DND-41 (cell line): ENCODE data around the gene SENP7.
"Not testable (repeated sequence)": the region's sequence is repeated elsewhere in the genome, so short reads cannot be mapped to it uniquely, and the experiment has no call there.

Experiments used
- ATAC-seq: fragments of 200-7000 bp; cut with Tn5 transposase; 3 replicates; pipeline ENCODE4 v1.9.1; 2021; ENCODE audit warnings: low read depth; ENCODE audit not compliant: insufficient read depth
- DNase-seq: peaks from one replicate; pipeline ENCODE4 v3.0.0-alpha.2; 2020
- H2AFZ ChIP-seq: 2 replicates; pipeline ENCODE4 v1.6.0; 2012; ENCODE audit warnings: low read depth, low read length
- H3K27ac ChIP-seq: 2 replicates; pipeline ENCODE4 v1.5.1; 2012; ENCODE audit warnings: low read length, inconsistent platforms
- H3K27me3 ChIP-seq: fragments of 200-600 bp; sonication (generic); 2 replicates; pipeline ENCODE4 v1.6.0; 2012; ENCODE audit warnings: low read length, mild to moderate bottlenecking, inconsistent platforms; ENCODE audit not compliant: insufficient read depth, poor library complexity
- H3K36me3 ChIP-seq: 2 replicates; pipeline ENCODE4 v1.5.1; 2012; ENCODE audit warnings: low read length, inconsistent platforms; ENCODE audit not compliant: insufficient read depth
- H3K4me1 ChIP-seq: 2 replicates; pipeline ENCODE4 v1.5.1; 2012; ENCODE audit warnings: mild to moderate bottlenecking, low read length; ENCODE audit not compliant: insufficient read depth
- H3K4me2 ChIP-seq: 2 replicates; pipeline ENCODE4 v1.6.0; 2012; ENCODE audit warnings: mild to moderate bottlenecking, moderate library complexity, low read length, inconsistent platforms; ENCODE audit not compliant: insufficient read depth
- H3K4me3 ChIP-seq, 2 experiments: fragments of 200-600 bp in 1 of 2; shearing (Covaris generic) in 1 of 2; 2 replicates each; pipeline ENCODE4 v1.5.1; 2012 to 2016; ENCODE audit warnings: inconsistent platforms in 2 of 2, low read length in 2 of 2, mild to moderate bottlenecking in 2 of 2, low read depth in 1 of 2, moderate library complexity in 1 of 2
- H3K79me2 ChIP-seq: 2 replicates; pipeline ENCODE4 v1.6.0; 2012; ENCODE audit warnings: low read length, inconsistent platforms; ENCODE audit not compliant: insufficient read depth
- H3K9ac ChIP-seq: 2 replicates; pipeline ENCODE4 v1.6.0; 2012; ENCODE audit warnings: low read depth, mild to moderate bottlenecking, inconsistent platforms, low read length, moderate library complexity
- H3K9me3 ChIP-seq: 2 replicates; pipeline ENCODE4 v1.5.1; 2012; ENCODE audit warnings: low read length, moderate library complexity, mild to moderate bottlenecking, inconsistent platforms; ENCODE audit not compliant: insufficient read depth, severe bottlenecking
- H4K20me1 ChIP-seq: 2 replicates; pipeline ENCODE4 v1.6.0; 2012; ENCODE audit warnings: low read length; ENCODE audit not compliant: insufficient read depth
- EZH2 ChIP-seq: IDR thresholded peaks from 3 replicates; pipeline ENCODE4 v1.6.1; 2012; ENCODE audit warnings: borderline replicate concordance, low read depth, mild to moderate bottlenecking, moderate library complexity, low read length, inconsistent platforms; ENCODE audit not compliant: severe bottlenecking
- TF ChIP-seq, protein P1 (sequence below): IDR thresholded peaks from 2 replicates; pipeline ENCODE4 v1.5.1; 2012; ENCODE audit warnings: borderline replicate concordance, low read length, moderate library complexity, mild to moderate bottlenecking; ENCODE audit not compliant: poor library complexity, severe bottlenecking; ENCODE audit errors: extremely low read depth

The SENP7 gene, protein sequence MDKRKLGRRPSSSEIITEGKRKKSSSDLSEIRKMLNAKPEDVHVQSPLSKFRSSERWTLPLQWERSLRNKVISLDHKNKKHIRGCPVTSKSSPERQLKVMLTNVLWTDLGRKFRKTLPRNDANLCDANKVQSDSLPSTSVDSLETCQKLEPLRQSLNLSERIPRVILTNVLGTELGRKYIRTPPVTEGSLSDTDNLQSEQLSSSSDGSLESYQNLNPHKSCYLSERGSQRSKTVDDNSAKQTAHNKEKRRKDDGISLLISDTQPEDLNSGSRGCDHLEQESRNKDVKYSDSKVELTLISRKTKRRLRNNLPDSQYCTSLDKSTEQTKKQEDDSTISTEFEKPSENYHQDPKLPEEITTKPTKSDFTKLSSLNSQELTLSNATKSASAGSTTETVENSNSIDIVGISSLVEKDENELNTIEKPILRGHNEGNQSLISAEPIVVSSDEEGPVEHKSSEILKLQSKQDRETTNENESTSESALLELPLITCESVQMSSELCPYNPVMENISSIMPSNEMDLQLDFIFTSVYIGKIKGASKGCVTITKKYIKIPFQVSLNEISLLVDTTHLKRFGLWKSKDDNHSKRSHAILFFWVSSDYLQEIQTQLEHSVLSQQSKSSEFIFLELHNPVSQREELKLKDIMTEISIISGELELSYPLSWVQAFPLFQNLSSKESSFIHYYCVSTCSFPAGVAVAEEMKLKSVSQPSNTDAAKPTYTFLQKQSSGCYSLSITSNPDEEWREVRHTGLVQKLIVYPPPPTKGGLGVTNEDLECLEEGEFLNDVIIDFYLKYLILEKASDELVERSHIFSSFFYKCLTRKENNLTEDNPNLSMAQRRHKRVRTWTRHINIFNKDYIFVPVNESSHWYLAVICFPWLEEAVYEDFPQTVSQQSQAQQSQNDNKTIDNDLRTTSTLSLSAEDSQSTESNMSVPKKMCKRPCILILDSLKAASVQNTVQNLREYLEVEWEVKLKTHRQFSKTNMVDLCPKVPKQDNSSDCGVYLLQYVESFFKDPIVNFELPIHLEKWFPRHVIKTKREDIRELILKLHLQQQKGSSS

DNA sequence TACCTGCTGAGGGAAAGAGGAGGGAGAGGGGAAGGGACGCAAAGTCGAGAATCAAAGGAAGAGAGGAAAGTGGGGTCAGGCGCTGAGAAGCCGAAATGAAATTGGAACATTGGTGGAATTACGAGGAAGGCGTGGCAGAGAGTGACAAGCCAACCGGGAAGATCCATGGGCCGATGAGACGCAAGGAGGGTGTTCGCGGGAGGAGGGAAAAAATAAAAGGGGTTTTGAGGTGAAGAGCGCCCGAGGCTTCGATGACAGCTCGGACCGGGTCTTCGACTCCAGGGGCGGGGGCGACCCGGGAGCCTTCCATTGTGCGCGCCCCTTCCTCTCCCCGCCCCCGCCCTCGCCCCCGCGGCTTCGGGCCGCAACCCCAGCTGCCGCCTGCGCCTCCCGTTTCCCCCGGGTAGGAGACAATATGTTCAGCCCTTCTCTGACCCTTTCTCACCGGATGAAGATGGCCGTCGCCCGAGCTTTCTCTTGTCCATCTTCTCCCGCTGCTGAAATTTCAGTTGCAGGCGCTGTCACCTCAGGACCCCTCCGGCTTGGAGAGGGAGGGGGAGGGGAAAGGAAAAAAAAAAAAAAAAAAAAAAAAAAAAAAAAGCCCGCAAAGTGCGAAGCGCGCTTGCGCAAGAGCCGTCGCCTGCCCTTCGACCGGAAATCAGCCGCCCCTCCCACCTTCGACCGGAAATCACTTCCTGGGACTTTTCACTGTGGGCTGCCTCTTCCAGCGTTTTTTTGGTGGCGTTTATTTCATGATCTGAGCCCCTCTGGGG is at the start of gene SENP7:
Gene SENP7 (minus strand): TSS at position 567 of the 773 bp plus-strand sequence. CDS start 82 bp downstream, at position 485.
- peak; percentile 86 for DNase-seq
- Histone ChIP-seq H3K4me2 (peak within 1 kb of the TSS; percentile 72), H3K4me1 (peaks cover 23% of the 10 kb centered on the region), H2AFZ (peak within 1 kb of the TSS; percentile 87), H3K27ac (peak within 1 kb of the TSS; percentile 91), H3K27me3 (no peaks in the 10 kb centered on the region), H3K79me2 (peaks cover 46% of the 10 kb centered on the region), H3K9ac (peak within 1 kb of the TSS; percentile 71), H3K4me3 (peak within 1 kb of the TSS; percentile 61 to 83), H3K36me3 (no peaks in the 10 kb centered on the region; the same call in 1 of the 2 replicates), H4K20me1 (no peaks in the 10 kb centered on the region), H3K9me3 (no peaks in the 10 kb centered on the region)
- no peak for TF ChIP-seq EZH2
- TF ChIP-seq, protein P1, sequence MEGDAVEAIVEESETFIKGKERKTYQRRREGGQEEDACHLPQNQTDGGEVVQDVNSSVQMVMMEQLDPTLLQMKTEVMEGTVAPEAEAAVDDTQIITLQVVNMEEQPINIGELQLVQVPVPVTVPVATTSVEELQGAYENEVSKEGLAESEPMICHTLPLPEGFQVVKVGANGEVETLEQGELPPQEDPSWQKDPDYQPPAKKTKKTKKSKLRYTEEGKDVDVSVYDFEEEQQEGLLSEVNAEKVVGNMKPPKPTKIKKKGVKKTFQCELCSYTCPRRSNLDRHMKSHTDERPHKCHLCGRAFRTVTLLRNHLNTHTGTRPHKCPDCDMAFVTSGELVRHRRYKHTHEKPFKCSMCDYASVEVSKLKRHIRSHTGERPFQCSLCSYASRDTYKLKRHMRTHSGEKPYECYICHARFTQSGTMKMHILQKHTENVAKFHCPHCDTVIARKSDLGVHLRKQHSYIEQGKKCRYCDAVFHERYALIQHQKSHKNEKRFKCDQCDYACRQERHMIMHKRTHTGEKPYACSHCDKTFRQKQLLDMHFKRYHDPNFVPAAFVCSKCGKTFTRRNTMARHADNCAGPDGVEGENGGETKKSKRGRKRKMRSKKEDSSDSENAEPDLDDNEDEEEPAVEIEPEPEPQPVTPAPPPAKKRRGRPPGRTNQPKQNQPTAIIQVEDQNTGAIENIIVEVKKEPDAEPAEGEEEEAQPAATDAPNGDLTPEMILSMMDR = no peak
- peak; percentile 73 for ATAC-seq

DNA sequence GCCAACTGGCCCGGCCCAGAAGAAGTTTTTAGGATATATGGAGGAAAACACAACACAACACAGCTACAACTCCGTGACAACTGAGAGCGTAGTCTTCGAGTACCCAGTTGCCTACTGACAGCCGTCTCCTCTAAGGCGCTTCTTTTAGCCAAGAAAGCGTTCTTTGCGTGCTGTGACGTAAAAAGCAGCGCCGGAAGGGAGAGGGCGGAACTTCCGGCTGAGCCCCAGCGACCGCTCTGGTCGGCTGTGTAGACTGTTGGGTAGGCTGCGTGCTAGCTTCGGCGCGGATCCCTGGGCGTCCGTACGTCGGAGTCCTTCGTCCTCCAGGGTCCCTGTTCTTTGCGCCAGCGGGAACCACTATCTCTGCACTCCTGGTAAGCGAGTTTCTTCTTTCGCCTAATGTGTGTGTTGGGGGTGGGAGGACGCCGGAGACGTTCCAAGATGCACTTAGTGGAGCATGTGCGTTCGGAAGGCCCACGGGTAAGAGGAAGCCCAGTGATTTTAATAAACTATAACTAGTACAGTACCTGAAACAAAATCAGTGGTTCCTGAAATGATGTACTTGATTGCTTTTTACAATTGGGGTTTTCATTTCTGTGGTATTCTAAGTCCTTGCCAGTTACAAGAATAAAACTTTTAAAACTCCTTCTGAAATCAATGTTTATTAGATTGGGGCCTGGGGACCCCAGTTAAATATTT is 48.8 kb upstream of the SENP7 start, which contains the start of gene TRMT10C:
Gene TRMT10C (plus strand): TSS at position 239 of the 699 bp plus-strand sequence. CDS start 2,914 bp downstream, outside the sequence.
- H4K20me1 ChIP-seq = peaks cover 36% of the 10 kb centered on the region; the same call in 1 of the 2 replicates
- H3K9me3 ChIP-seq = no peaks in the 10 kb centered on the region
- peaks cover 50% of the 10 kb centered on the region for H3K79me2 ChIP-seq
- H2AFZ ChIP-seq = peak within 1 kb of the TSS; percentile 88
- H3K27me3 ChIP-seq = no peaks in the 10 kb centered on the region
- H3K27ac ChIP-seq = peak within 1 kb of the TSS; percentile 89
- TF ChIP-seq, protein P1 = peak; percentile 3
- no peak for TF ChIP-seq EZH2
- peak within 1 kb of the TSS; percentile 90 for H3K4me2 ChIP-seq
- peaks cover 25% of the 10 kb centered on the region for H3K4me1 ChIP-seq
- peak; percentile 99 for ATAC-seq
- H3K9ac ChIP-seq = peak within 1 kb of the TSS; percentile 84
- DNase-seq = peak; percentile 92
- H3K36me3 ChIP-seq = peaks cover 42% of the 10 kb centered on the region
- H3K4me3 ChIP-seq = peak within 1 kb of the TSS; percentile 95 to 99

DNA sequence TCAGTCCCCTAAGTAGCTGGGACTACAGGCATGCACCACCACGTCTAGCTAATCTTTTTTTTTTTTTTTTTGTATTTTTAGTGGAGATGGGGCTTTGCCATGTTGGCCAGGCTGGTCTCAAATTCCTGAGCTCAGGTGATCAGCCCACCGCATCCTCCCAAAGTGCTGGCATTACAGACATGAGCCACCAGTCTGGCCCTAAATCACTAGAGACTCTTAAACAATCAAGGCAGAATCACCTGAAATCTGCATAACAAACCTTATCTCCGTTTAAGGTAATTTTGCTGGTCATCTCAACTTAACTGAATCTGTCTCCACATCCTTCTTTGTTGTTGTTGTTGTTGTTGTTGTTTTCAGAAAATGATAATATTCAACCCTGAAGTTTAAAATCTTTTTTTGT is 43.1 kb upstream of the SENP7 start:
- H3K9ac ChIP-seq = no peak overlapping the region
- H3K4me2 ChIP-seq = no peak overlapping the region
- no peaks in the 10 kb centered on the region for H4K20me1 ChIP-seq
- ATAC-seq = no peak
- H3K4me3 ChIP-seq = no peak overlapping the region
- H3K27ac ChIP-seq = no peak overlapping the region
- H3K36me3 ChIP-seq = no peaks in the 10 kb centered on the region
- H2AFZ ChIP-seq = no peak overlapping the region
- H3K27me3 ChIP-seq = no peaks in the 10 kb centered on the region
- peaks cover 5% of the 10 kb centered on the region for H3K4me1 ChIP-seq
- H3K79me2 ChIP-seq = no peaks in the 10 kb centered on the region
- H3K9me3 ChIP-seq = no peaks in the 10 kb centered on the region
- TF ChIP-seq, protein P1 = no peak
- no peak for TF ChIP-seq EZH2
- DNase-seq = no peak

DNA sequence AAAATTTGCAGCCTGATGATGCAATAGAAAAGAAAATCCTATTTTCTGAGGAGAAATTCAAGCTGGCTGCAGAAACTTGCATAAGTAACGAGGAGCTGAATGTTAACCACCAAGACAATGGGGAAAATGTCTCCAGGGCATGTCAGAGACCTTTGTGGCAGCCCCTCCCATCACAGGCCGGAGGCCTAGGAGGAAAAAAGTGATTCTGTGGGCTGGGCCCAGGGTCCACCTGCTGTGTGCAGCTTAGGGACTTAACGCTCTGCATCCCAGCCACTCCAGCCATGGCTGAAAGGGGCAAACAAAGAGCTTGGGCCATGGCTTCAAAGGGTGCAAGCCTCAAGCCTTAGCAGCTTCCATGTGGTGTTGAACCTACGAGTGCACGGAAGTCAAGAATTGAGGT is 40.4 kb upstream of the SENP7 start:
- H2AFZ ChIP-seq, H3K36me3 ChIP-seq: not testable (repeated sequence)

More for the DNA sequence above, 40.4 kb upstream of the SENP7 start:
- H4K20me1 ChIP-seq, H3K4me3 ChIP-seq, DNase-seq, H3K4me1 ChIP-seq, ATAC-seq, H3K27me3 ChIP-seq, H3K79me2 ChIP-seq, H3K9ac ChIP-seq, H3K4me2 ChIP-seq, H3K9me3 ChIP-seq, H3K27ac ChIP-seq: not testable (repeated sequence)
